ENCODE measurements around the gene POMZP3.
A peak's percentile ranks its signal among the peaks of the same experiment; 100 is the strongest.
"Not testable (repeated sequence)": the region's sequence is repeated elsewhere in the genome, so short reads cannot be mapped to it uniquely, and the experiment has no call there.

Gene POMZP3

GRCh38 chr7:76626989-76627642 lies at the start of gene POMZP3:
Gene POMZP3, minus strand, starts transcription at chr7:76627279. Its CDS starts 1,215 bp downstream, at chr7:76626064.
- DNase-seq (ENCODE audit: low read depth in 2 of 2) = peak in 1 of 2 donors; percentile 10

GRCh38 chr7:76675783-76676182 lies 48.7 kb upstream of the POMZP3 start:
- not testable (repeated sequence) for DNase-seq (ENCODE audit: low read depth in 2 of 2)

GRCh38 chr7:76673346-76673745 lies 46.3 kb upstream of the POMZP3 start:
- DNase-seq (ENCODE audit: low read depth in 2 of 2) = not testable (repeated sequence)

GRCh38 chr7:76659212-76659611 lies 32.1 kb upstream of the POMZP3 start:
- not testable (repeated sequence) for DNase-seq (ENCODE audit: low read depth in 2 of 2)

GRCh38 chr7:76656425-76656824 lies 29.3 kb upstream of the POMZP3 start:
- DNase-seq (ENCODE audit: low read depth in 2 of 2) = not testable (repeated sequence)

- DNase-seq (ENCODE audit: low read depth in 2 of 2) = not testable (repeated sequence)
Observed at GRCh38 chr7:76642620-76643019, 15.5 kb upstream of the POMZP3 start.

GRCh38 chr7:76637061-76637691 lies 10.1 kb upstream of the POMZP3 start:
- DNase-seq (ENCODE audit: low read depth in 2 of 2) = not testable (repeated sequence)

- DNase-seq (ENCODE audit: low read depth in 2 of 2) = not testable (repeated sequence)
Observed at GRCh38 chr7:76626581-76626980, 498 bp downstream of the POMZP3 start.

GRCh38 chr7:76619439-76620190 lies 7.5 kb downstream of the POMZP3 start:
- not testable (repeated sequence) for DNase-seq (ENCODE audit: low read depth in 2 of 2)

- DNase-seq (ENCODE audit: low read depth in 2 of 2) = not testable (repeated sequence)
Observed at GRCh38 chr7:76613783-76614182, 13.3 kb downstream of the POMZP3 start.

- not testable (repeated sequence) for DNase-seq (ENCODE audit: low read depth in 2 of 2)
Observed at GRCh38 chr7:76612232-76612631, 14.8 kb downstream of the POMZP3 start.

- not testable (repeated sequence) for DNase-seq (ENCODE audit: low read depth in 2 of 2)
Observed at GRCh38 chr7:76609864-76610263, 17.2 kb downstream of the POMZP3 start.

- not testable (repeated sequence) for DNase-seq (ENCODE audit: low read depth in 2 of 2)
Observed at GRCh38 chr7:76608469-76608868, 18.6 kb downstream of the POMZP3 start.

- peak in 1 of 2 donors; percentile 32 for DNase-seq (ENCODE audit: low read depth in 2 of 2)
Observed at GRCh38 chr7:76606027-76606426, 21.1 kb downstream of the POMZP3 start.

GRCh38 chr7:76600650-76601049 lies 26.4 kb downstream of the POMZP3 start:
- DNase-seq (ENCODE audit: low read depth in 2 of 2) = not testable (repeated sequence)

- not testable (repeated sequence) for DNase-seq (ENCODE audit: low read depth in 2 of 2)
Observed at GRCh38 chr7:76600116-76600482, 27.0 kb downstream of the POMZP3 start.

GRCh38 chr7:76598590-76599264 lies 28.4 kb downstream of the POMZP3 start:
- DNase-seq (ENCODE audit: low read depth in 2 of 2) = not testable (repeated sequence)

GRCh38 chr7:76597288-76597687 lies 29.8 kb downstream of the POMZP3 start:
- DNase-seq (ENCODE audit: low read depth in 2 of 2) = not testable (repeated sequence)

- DNase-seq (ENCODE audit: low read depth in 2 of 2) = not testable (repeated sequence)
Observed at GRCh38 chr7:76592694-76593093, 34.4 kb downstream of the POMZP3 start.

GRCh38 chr7:76591602-76592304 lies 35.3 kb downstream of the POMZP3 start:
- DNase-seq (ENCODE audit: low read depth in 2 of 2) = not testable (repeated sequence)

GRCh38 chr7:76591033-76591432 lies 36.0 kb downstream of the POMZP3 start:
- DNase-seq (ENCODE audit: low read depth in 2 of 2) = not testable (repeated sequence)
